AML-193 (cell line): ENCODE data around the gene RCC1.
"Not testable (repeated sequence)": the region's sequence is repeated elsewhere in the genome, so short reads cannot be mapped to it uniquely, and the experiment has no call there.

ENCODE experiments used
- DNase-seq, 2 experiments: peaks; one replicate each; lab custom pipeline; 2025; lab: John Stamatoyannopoulos, UW

The RCC1 gene

GRCh38 chr1:28545246-28545628, 39.4 kb downstream of the RCC1 start:
- no peak for DNase-seq

GRCh38 chr1:28548318-28548717, 42.5 kb downstream of the RCC1 start:
- no peak for DNase-seq

- no peak for DNase-seq
These were observed 45.5 kb downstream of the RCC1 start for GRCh38 chr1:28551381-28551780.

GRCh38 chr1:28552758-28553663, 47.2 kb downstream of the RCC1 start, which contains the start of gene TRNAU1AP:
Gene TRNAU1AP, plus strand, starts transcription at chr1:28553085. Its CDS starts 26 bp downstream, at chr1:28553111.
- peak; percentile 91 for DNase-seq

- DNase-seq, result no peak
These were observed 55.0 kb downstream of the RCC1 start for GRCh38 chr1:28560886-28561285.

- no peak for DNase-seq
These were observed 58.5 kb downstream of the RCC1 start for GRCh38 chr1:28564310-28564709.

GRCh38 chr1:28565040-28565439, 59.2 kb downstream of the RCC1 start:
- DNase-seq, result no peak

- DNase-seq, result no peak
These were observed 59.9 kb downstream of the RCC1 start for GRCh38 chr1:28565726-28566125.

- no peak for DNase-seq
These were observed 61.1 kb downstream of the RCC1 start for GRCh38 chr1:28566931-28567330.

- DNase-seq, result no peak
These were observed 66.1 kb downstream of the RCC1 start for GRCh38 chr1:28571911-28572310.

GRCh38 chr1:28572891-28573290, 67.0 kb downstream of the RCC1 start:
- DNase-seq, result not testable (repeated sequence)

- no peak for DNase-seq
These were observed 67.7 kb downstream of the RCC1 start for GRCh38 chr1:28573564-28573963.

GRCh38 chr1:28577052-28577678, 71.3 kb downstream of the RCC1 start:
- no peak for DNase-seq

- DNase-seq, result no peak
These were observed 72.1 kb downstream of the RCC1 start for GRCh38 chr1:28577738-28578536.

- no peak for DNase-seq
These were observed 72.9 kb downstream of the RCC1 start for GRCh38 chr1:28578696-28579218.

- no peak for DNase-seq
These were observed 73.6 kb downstream of the RCC1 start for GRCh38 chr1:28579401-28579800.

- DNase-seq, result peak; percentile 25 to 43
These were observed 75.1 kb downstream of the RCC1 start for GRCh38 chr1:28580722-28581530.

GRCh38 chr1:28581531-28582247, 75.8 kb downstream of the RCC1 start:
- DNase-seq, result peak; percentile 94

- DNase-seq, result peak in 1 of 2 experiments; percentile 18
These were observed 76.4 kb downstream of the RCC1 start for GRCh38 chr1:28582248-28582615.

GRCh38 chr1:28586585-28587391, 80.9 kb downstream of the RCC1 start:
- not testable (repeated sequence) for DNase-seq
